HPDE6-E6E7 (cell line): ENCODE results near the gene MEGF11.

Experiments used
- DNase-seq: peaks from one replicate; pipeline ENCODE4 v3.0.0; 2011; ENCODE audit warnings: missing footprints; ENCODE audit errors: extremely low spot score

The MEGF11 gene

DNA sequence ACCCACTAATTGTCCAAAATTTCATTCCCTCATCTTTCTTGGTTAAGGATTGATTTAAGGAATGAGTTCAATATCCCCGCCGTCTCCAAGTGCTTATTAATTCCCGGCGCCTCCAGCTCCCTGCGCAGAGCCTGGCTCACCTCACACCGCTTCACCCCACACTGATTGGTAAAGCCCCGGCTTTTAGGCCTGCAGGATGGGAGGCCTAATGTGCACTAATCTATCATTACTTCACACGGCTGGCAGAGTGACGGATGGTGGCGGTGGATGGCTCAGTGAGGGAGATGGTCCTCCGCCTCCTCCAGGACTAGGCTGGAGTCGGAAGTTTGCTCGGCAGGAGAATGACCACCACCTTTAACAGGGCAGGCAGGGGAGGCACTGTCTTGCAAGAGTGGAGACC is 81.7 kb downstream of the MEGF11 start:
- no peak for DNase-seq

DNA sequence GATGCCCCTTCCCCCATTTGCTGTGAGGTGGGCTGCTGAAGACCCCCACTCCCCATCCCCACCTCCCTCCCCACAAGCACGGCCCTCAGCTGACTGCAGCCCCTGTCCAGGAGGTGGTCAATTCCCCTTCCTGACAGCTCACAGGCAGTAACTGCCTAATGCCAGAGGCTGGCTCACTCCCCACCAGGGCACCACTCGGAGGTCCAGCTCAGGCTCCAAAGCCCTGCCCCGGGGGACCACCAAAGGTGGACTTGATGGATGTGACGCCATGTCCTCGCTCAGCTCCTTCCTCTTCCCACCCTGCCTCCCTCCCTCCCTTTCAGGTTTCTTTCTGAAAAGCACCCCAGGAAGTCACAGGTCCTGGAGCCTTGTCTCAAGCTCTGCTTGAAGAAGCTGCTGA is 82.8 kb downstream of the MEGF11 start:
- DNase-seq: no peak

DNA sequence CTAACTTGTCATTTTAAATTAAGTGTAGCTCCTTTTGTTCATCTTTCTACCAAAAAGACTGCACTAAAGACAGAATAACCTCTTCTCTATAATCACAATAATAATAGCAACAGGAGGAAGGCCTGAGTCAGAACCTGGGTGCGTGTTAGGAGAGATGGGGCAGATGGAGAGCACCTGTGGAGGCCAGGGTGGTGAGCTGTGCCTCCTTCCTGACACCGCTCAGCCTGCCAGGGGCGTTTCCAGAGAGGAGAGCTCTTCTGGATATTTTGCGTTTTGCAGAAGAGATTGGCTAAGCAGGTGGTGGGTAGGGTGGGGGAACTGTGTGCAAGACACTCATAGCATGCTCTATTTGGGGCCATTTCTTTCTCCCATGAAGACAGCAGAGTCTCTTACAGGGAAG is 83.5 kb downstream of the MEGF11 start:
- no peak for DNase-seq

DNA sequence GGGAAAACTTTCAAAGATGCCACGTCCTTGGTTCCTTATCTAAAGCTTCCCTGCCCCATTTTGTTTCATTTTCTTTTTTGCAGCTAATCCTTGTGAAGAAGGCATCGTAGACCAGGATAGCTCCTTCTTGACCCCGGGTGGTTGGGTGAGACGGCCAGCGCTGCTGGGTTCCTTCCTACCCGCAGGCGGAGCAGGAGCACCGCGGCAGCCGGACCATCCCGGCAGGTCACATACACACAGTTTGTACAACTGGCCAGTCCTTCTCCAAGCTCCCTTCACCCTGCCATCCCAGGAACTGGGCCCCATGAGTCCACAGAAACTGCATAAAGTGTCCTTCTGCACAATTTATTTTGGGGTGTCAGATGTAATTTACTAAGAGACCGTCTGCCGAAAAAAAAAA is 83.9 kb downstream of the MEGF11 start:
- no peak for DNase-seq

DNA sequence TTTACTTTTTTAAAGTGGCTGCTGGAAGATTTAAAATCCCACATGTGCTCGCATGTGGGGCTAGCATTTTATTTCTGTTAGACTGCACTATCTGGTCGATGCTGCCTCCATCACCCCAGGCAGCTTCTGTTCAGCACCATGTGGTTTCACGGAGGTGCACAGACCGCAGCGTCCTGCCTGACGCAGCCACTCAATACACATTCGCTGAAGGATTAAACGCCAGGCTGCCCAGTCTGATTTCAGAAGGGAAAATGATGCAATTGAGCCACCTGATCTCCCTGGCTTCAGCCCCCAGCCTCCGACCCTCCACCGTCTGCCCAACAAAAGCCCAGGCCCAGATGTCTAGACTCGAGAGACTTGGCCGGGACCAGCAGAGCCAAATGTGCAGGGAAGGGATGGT is 84.5 kb downstream of the MEGF11 start:
- no peak for DNase-seq

DNA sequence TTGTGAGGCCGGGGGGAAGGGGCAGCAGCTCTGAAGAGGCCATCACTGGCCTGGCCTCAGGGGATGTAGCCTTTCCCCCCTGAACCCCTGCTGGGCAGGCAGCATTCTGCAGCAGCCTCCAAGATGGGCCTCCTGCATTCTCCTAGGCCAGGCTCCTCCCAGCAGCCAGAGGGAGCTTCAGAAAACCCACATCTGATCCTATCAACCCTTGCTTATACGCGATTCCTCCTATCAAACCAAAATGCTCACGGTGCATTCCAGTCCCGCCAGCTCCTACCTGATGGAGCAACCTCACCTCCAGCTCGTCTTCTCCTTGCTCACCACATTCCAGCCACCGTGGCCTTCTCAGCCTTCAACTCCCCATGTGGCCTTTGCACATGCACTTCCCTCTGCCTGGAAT is 85.7 kb downstream of the MEGF11 start:
- no peak for DNase-seq

DNA sequence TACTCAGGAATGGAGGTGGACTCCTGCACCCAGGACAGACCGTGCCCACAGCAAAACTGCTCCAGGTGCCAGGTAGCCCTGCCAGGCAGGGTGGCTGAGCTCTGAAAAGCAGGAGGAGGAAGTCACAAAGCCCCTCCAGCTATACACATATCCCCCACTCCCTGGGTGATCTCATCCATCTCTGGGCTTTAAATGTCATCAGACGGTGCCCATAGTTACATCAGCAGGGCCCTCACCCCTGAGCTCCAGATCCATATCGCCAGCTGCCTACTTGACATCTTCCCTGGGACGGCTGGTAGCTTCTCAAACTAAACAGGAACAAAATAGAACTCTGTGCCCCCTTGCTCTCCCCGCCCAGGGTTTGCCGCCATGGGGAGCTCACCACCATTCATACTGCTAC is 87.7 kb downstream of the MEGF11 start:
- no peak for DNase-seq

DNA sequence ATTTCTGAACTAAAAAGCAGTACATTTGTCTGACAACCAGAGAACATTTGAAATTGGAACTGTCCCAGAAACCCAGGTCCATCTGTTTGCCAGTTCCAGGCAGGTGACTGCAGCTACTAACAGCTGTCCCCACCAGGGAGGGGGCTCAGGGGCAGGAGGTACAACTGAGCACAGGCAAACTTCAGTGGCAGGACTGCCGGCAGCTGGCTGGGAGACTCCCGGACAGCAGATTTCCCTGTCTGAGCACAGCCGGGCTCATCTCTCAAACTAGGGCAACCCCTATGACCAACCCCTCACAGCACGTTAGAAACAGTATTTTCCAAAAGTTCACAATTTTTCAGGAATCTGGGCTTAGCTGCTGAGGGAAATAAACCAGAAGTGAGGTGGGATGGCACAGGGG is 88.8 kb downstream of the MEGF11 start:
- DNase-seq: no peak

DNA sequence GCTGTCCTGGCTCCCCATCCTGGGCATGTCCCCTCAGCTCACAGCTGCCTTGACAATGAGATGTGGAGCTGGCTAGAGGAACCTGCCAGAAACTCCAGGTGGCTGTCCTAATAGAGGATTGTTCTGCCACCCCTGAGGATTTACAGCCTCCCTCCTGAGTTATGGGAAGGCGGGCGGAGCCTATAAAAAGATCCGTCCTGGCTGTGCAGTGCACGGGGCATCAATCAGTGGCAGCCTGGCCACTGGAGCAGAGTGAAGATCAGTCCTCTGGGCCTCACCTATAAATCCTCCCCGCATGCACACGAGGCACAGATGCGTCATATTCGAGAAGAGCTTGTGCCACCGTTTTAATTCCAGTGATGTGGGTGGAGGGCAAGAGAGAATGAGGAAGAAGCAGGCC is 90.0 kb downstream of the MEGF11 start:
- DNase-seq: no peak

DNA sequence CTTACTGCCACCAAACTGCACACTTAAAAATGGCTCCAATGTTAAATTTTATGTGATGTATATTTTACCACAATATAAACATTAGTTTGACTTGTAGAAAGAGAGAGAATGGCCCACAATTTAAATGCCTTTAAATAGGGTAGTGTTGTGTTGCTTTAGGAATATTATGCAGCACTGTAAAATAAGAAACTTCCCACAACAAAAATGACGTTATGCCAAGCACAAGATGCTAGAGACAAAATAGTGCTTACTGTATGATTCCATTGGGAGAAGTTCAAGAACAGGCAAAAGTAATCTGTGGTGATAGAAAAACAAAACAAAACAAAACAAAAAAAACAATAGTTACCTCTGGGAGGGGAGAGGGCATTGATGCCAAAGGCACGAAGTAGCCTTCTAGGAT is 91.3 kb downstream of the MEGF11 start:
- DNase-seq: no peak

DNA sequence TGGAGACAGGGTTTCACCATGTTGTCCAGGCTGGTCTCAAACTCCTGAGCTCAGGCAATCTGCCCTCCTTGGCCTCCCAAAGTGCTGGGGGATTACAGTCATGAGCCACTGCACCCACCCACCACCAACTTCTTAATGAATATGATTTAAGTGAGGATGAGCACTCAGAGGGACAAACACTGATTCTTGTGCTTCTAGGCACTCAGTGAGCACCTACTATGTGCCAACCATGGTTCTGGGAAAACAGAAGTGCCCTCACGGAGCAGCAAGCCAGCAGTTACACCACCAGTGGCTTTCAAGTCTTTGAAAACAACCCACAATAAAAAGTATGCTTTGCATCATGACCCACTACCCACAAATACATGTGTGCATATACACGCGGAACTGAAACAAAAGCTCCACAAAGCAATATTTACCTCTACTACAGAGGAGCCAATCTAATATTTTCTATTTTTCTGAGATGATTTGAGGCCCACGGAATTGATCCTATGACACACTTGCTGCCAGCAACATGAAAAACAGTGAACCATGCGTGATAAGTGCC is 91.9 kb downstream of the MEGF11 start:
- no peak for DNase-seq

DNA sequence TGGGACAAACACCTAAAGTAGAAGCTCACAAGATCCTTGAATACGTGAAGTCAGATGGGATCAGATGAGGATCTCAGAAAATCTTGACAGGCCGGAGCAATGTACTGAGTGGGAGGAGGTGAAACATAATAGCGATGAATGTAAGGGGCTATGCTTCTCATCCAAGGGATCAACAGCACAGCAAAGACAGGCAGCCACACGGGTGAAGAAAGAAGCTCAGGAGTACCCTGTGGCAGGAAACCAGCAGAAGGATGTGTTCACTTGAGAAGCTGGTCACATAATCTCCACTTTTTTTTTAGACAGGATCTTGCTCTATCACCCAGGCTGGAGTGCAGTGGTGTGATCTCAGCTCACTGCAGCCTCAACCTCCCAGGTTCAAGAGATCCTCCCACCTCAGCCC is 92.4 kb downstream of the MEGF11 start:
- no peak for DNase-seq

DNA sequence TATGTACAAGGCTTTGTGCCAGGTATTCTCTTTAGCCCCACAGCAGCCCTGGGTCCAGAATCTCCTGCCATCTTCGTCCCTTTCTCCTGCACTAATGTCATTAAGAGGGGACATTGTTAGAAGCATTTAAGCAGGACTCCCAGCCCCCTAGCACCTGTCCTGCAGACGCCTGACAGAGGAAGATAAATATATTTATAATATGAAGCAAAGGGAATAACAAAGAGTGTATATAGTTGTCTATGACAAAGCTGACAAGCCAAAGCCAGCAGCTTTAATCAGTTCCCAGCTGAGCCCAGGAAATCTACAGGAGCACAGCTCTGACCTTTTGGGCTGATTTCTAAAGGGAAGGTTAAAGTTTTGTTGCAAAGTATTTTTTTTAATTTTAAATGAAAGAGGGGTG is 96.0 kb downstream of the MEGF11 start:
- DNase-seq: no peak

DNA sequence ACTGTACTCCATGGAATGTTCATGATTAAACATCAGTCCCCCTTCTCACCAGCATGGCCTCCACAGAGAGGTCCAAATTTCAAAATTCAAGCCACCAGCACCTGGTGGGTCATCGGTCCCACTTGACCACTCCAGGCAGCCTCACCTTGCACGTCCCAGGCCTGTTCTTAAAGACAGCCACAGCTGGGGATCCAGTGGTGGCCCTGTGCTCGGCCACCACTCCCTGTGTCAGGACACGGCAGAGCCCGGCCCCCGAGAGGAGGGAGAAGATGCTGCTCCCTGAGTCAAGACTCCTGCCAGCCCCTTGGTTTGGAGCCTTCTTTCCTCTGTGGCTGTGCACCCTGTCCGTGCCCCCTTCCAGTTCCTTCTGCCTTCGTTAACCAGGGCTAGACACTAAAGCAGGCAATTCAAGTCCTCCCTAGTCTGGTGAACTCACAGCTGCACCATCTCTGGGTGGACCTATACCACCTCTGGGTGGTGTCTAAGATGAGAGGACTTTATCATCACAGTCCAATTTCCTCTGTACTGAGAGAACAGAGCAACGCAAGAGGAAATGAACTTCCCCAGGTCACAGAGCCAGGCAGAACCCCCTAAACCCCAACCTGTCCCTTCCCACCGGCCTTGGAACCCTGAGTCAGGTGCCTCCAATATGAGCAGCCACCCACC is 97.1 kb downstream of the MEGF11 start:
- no peak for DNase-seq

DNA sequence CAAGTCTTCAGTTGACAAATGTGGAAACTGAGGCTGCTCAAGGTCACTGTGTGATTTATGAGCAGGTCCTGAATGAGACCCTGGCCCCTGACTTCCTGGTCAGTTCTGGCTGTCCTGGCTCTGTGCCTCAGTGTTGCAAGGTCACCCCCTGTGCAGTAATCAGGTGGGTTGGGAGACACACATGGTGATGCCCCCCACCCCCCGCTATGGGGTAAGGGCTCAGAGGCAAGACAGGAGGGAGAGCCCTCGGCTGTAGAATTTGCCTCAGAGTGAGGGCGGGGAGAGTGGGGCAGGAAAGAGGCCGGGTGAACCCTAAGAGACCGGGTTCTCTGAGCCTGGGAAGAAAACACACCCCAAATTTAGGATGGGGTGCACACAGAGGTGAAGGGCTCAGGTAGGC is 98.5 kb downstream of the MEGF11 start:
- DNase-seq: no peak

DNA sequence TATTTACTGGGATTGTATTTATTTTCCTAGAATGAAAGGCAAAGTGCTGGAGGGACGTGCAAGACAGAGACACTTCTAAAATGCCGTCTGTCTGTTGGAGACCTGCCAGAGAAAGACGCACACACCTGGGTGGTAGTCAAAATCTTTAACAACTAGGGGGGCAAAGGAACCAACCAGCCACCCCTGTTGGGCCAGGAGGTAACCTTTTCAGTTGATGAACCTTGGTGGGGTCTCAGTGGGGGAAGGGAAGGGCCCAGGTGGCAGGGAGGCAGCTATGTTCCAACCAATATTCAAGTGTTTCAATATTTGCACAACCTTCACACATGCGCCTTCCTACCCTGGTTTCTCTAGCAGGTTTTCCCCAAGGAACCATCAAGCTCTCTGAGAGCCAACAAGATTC is 99.0 kb downstream of the MEGF11 start:
- DNase-seq: no peak

DNA sequence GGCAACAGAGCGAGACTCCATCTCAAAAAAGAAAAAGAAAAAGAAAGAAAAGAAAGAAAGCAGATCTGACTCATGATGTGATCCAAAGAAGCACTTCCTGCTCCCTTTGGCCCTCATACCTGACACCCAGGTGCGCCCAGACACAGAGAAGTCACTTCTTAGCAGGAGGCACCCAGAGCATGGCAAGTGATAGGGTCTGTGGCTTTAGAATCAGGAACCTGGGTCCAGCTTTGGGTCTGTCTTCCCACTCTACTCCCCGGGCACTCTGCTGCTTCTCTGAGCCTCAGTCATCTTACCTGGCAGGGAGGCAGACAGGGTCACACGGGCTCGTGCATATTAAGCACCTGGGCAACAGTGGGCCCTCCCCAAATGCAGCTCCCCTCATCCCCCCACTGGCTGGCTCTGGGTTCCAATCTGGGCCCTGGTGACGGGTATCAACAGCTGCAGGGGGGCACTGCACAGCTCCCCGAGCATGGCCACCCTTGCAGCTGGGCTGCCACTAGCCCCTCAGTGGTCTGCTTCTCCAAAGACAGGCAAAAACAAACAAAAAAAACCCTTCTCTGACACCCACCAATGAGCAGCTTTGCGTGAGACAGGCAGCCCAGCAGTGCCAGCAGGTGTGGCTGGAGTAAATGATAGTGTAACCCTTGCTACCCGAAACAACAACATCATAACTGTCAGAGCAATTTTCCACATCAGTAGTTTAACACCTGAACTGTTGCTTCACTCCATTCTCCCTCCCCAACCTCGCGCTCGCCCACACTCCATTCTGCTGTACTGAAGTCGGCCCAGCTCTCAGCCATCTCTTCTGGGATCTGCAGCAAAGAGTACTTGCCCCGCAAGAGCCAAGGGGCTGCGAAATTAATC is 99.8 kb downstream of the MEGF11 start:
- no peak for DNase-seq

DNA sequence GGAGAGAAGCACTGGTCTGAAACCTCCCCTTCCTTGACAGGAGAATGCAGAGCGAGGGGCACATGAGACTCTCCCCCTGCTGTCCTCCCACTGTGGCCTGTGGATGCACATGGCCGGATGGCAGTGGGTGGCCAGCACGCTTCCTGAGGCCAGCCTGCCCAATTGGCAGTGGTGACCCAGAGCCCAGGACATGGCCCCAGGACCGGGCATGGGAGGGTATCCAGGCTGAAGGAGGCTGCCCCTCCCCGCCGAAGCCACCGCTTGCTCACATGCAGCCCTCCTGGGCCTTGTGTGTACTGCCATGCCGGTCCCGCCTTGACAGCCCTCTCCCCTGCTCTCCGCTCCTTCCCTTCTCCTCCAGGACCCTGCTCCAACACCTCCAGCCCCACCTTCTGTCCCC is 100.9 kb downstream of the MEGF11 start:
- DNase-seq: no peak

DNA sequence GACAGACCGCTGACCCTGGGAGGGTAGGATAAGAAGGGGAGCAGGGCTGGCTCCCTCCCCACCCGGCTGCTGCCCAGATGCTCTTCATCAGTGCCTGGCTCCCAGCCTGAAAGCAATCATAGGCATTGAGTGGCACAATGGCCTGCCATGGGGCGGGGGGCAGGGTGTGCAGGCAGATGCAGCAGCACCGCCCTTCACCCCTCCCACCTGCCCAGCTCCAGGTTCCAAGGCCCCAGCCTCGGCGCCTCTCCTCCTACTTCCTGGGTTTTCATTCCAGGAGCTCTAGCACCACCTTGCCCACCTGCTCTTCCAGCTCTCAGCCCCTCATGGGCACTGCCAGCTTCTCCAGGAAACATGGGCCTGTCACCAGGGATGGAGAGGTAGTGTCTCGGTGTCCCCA is 101.7 kb downstream of the MEGF11 start:
- DNase-seq: no peak

DNA sequence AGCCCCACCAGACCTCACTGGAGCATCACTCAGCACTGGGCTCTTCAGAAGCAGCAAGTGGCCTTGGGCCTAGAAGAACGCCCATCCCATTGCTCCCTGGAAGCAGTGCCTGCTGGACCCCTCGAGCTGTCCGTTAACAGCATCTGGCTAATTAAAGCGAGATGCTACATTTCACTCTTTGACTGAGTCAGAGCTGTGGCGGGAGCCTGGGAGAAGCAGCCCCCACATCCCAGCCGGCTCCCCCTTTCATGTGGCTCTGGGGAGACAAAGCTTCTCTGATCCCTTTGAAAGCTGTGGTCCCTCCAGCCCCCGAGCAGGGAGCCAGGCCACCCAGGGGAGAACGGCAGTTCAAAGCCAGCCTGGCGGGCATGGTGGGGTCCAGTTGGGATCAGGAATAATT is 103.7 kb downstream of the MEGF11 start:
- DNase-seq: no peak

DNA sequence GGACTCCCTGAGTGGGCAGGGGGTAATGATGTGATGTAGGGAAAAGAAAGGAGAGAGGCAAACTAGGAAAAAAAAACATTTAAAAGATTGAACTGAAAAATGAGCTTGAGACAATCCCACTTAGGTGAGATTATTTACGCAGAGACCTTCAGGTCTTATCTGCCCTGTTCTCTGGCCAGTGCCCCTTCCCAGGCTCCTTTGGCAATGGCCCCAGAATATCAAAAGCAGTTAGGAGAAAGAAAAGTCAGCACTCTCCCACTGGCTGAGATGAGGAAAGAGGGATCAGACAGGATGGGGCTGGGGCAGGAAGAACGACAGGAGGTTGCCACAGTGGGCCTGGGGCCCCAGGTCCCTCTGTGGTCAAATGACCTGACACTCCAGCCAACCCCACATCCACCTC is 105.4 kb downstream of the MEGF11 start:
- DNase-seq: no peak

DNA sequence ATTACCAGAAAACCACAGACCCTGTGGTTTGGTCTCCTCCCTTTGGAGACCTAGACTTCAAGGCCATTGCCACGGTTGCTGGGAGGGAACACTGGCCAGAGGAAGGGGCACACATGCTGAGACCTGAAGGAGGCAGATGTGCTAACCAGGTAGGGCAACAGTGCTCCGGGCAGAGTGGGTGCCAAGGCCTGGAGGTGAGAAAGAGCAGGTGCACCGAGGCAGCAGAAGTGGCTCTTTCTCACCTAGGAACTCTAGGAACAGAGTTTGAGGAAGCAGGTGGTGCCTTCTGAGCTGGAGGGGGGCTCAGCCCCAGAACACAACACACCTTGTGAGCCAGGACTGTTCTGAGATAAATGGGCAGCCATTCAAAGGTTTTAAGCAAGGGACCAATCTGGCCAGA is 106.1 kb downstream of the MEGF11 start:
- DNase-seq: no peak

DNA sequence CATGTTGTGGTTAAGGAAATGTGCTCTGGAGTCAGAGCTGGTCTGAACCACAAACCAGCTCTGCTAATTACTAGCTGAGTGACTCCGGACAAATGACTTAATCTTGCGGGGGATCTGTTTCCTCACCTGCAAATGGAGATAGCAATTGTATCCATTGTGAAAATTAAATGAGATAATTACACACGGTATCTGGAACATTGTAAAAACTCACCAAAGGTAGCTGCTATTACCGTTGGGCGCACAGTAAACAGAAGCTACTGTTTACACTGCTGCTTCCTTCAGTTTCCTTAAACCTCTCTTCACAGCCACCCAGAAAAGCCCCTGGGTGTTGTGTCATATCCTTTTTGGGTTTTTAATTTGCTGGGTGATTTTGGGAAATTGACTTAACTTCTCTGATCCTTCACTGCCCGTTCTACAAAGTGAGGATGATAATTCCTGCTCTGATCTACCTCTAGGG is 107.8 kb downstream of the MEGF11 start:
- no peak for DNase-seq
